GM23248 (cell line): ENCODE results near the gene NOXO1. TPM values are rescaled to one million over a fixed set of nuclear protein-coding genes. Genes with fewer than 3 reads are reported as not detected.

ENCODE experiments used
- DNase-seq: peaks from one replicate; pipeline ENCODE4 v3.0.0-alpha.2; 2015
- H2AFZ ChIP-seq: fragments of 200-600 bp; sonication (generic); 2 replicates; pipeline ENCODE4 v1.6.1; 2016; ENCODE audit warnings: antibody characterized with exemption
- H3F3A ChIP-seq: fragments of 200-600 bp; sonication (generic); 2 replicates; pipeline ENCODE4 v1.6.1; 2016; ENCODE audit warnings: mild to moderate bottlenecking, antibody characterized with exemption, mixed run types; ENCODE audit not compliant: insufficient read depth
- H3K27ac ChIP-seq: fragments of 200-600 bp; sonication (generic); 2 replicates; pipeline ENCODE4 v1.5.1; 2016; ENCODE audit warnings: mild to moderate bottlenecking
- H3K27me3 ChIP-seq: fragments of 200-600 bp; sonication (generic); replicated peaks from 2 replicates; pipeline ENCODE4 v1.6.1; 2016; ENCODE audit warnings: mild to moderate bottlenecking; ENCODE audit not compliant: insufficient read depth
- H3K36me3 ChIP-seq: fragments of 200-600 bp; sonication (generic); 2 replicates; pipeline ENCODE4 v1.6.1; 2016; ENCODE audit warnings: low read depth, mild to moderate bottlenecking
- H3K4me1 ChIP-seq: fragments of 200-600 bp; sonication (generic); 2 replicates; pipeline ENCODE4 v1.6.1; 2016; ENCODE audit warnings: mild to moderate bottlenecking; ENCODE audit not compliant: insufficient read depth
- H3K4me2 ChIP-seq: fragments of 200-600 bp; sonication (generic); one replicate; pipeline ENCODE4 v1.6.1; 2016; ENCODE audit warnings: mild to moderate bottlenecking; ENCODE audit not compliant: unreplicated experiment
- H3K4me3 ChIP-seq: fragments of 200-600 bp; sonication (generic); 2 replicates; pipeline ENCODE4 v1.5.1; 2016; ENCODE audit warnings: mild to moderate bottlenecking
- H3K79me2 ChIP-seq: fragments of 200-600 bp; sonication (generic); 2 replicates; pipeline ENCODE4 v1.6.1; 2016; ENCODE audit warnings: mild to moderate bottlenecking; ENCODE audit not compliant: insufficient read depth
- H3K9ac ChIP-seq: fragments of 200-600 bp; sonication (generic); 2 replicates; pipeline ENCODE4 v1.6.1; 2016; ENCODE audit warnings: mild to moderate bottlenecking
- H3K9me2 ChIP-seq: fragments of 200-600 bp; sonication (generic); 2 replicates; pipeline ENCODE4 v1.6.1; 2016; ENCODE audit warnings: mixed run types, mild to moderate bottlenecking, moderate library complexity; ENCODE audit not compliant: insufficient read depth
- H3K9me3 ChIP-seq: fragments of 200-600 bp; sonication (generic); one replicate; pipeline ENCODE4 v1.6.1; 2017; ENCODE audit warnings: low read depth
- H4K20me1 ChIP-seq: fragments of 200-600 bp; sonication (generic); 2 replicates; pipeline ENCODE4 v1.6.0; 2016; ENCODE audit not compliant: insufficient read depth
- EZH2 ChIP-seq: fragments of 200-600 bp; sonication (generic); IDR thresholded peaks from 2 replicates; pipeline ENCODE4 v1.6.1; 2018; ENCODE audit warnings: antibody characterized with exemption, mild to moderate bottlenecking; ENCODE audit not compliant: insufficient read depth, poor library complexity, severe bottlenecking
- EZH2phosphoT487 ChIP-seq: fragments of 200-600 bp; sonication (generic); IDR thresholded peaks from 2 replicates; pipeline ENCODE4 v1.6.1; 2018; ENCODE audit warnings: antibody characterized with exemption, moderate library complexity, mild to moderate bottlenecking, low read depth; ENCODE audit not compliant: insufficient read depth
- WGBS, 2 experiments: methylation state at CpG; one replicate each; pipeline ENCODE4 v1.1.6; 2015 to 2017; ENCODE audit warnings: low lambda C conversion rate in 2 of 2, low coverage in 1 of 2; ENCODE audit errors: missing lambda C conversion rate in 2 of 2; 5-methylcytosine and 5-hydroxymethylcytosine counted together
- in situ Hi-C: fragments of 300-500 bp; cut with MboI; formaldehyde crosslinking; loops from 2 replicates; pipeline ENCODE4 v1.15.0; 2020
- polyA plus RNA-seq: library from polyadenylated mRNA; unstranded; fragments of >200 nt; fragmentation: Nextera tagmentation; extraction: Ambion mirVana; gene quantifications from 2 replicates; pipeline ENCODE4 v1.2.1, GENCODE V29; 2016
- total RNA-seq: library from RNA; depleted of rRNA; stranded (reverse); fragments of >200 nt; shearing (Covaris generic); gene quantifications from 2 replicates; pipeline ENCODE4 v1.2.3, GENCODE V29; 2014

The NOXO1 gene
- total and polyA plus RNA-seq, 2 experiments from 2014 or later, result 0.23 TPM; not detected in 1

DNA sequence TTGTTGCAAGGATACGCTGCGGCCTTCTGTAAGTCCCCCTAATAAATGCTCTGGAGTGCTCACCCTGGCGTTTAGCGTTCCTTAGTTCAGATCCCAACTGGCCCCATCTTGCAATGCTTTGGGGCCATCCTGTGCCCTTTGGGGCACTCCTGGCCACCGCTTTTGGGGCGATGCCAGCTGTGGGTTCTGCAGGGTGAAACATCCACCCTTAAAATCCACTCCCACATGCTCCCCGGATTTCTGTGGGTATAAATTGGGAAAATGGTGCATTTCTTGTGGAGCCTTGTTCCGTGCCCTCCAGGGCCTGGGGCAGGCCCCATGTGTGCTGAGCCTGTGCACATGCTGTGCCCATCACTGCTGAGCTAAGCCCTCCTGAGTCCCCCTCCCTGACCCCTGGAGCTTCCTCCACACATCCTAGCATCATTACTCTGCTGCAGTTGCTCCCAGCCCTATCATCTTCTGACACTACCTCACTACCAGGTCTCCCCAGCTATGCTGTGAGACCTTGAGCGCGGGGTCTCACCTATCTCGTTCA is 44.3 kb downstream of the NOXO1 start:
- Histone ChIP-seq H3K4me3 (no peak overlapping the region), H4K20me1 (no peaks in the 10 kb centered on the region), H3K9me2 (no peaks in the 10 kb centered on the region), H3F3A (no peaks in the 10 kb centered on the region), H3K27me3 (no peaks in the 10 kb centered on the region), H3K36me3 (no peaks in the 10 kb centered on the region; the same call in 1 of the 2 replicates), H2AFZ (no peak overlapping the region), H3K27ac (no peak overlapping the region), H3K4me1 (no peaks in the 10 kb centered on the region), H3K79me2 (no peaks in the 10 kb centered on the region), H3K9ac (no peak overlapping the region), H3K9me3 (no peaks in the 10 kb centered on the region), H3K4me2 (no peak overlapping the region)
- no peak for DNase-seq
- TF ChIP-seq EZH2, result no peak
- no peak for TF ChIP-seq EZH2phosphoT487
- in situ Hi-C loops, result no loop called here
- 93% methylated on average over 11 of the region's 11 CpGs for WGBS, 2 experiments

GRCh38 chr16:1933097-1933661 is 48.1 kb downstream of the NOXO1 start:
- H2AFZ ChIP-seq, result no peak overlapping the region
- H3K27me3 ChIP-seq, result no peaks in the 10 kb centered on the region
- H3K36me3 ChIP-seq, result no peaks in the 10 kb centered on the region; the same call in 1 of the 2 replicates
- no peaks in the 10 kb centered on the region for H3K9me3 ChIP-seq
- no peak overlapping the region for H3K27ac ChIP-seq
- no peaks in the 10 kb centered on the region for H3F3A ChIP-seq
- in situ Hi-C loops, result no loop called here
- no peak overlapping the region for H3K4me3 ChIP-seq
- H3K4me1 ChIP-seq, result no peaks in the 10 kb centered on the region
- H4K20me1 ChIP-seq, result no peaks in the 10 kb centered on the region
- H3K4me2 ChIP-seq, result no peak overlapping the region
- DNase-seq, result no peak
- H3K9ac ChIP-seq, result no peak overlapping the region
- H3K79me2 ChIP-seq, result no peaks in the 10 kb centered on the region
- WGBS, 2 experiments, result 50 to 57% methylated on average over 23 of the region's 23 CpGs
- no peak for TF ChIP-seq EZH2
- TF ChIP-seq EZH2phosphoT487, result no peak
- no peaks in the 10 kb centered on the region for H3K9me2 ChIP-seq

DNA sequence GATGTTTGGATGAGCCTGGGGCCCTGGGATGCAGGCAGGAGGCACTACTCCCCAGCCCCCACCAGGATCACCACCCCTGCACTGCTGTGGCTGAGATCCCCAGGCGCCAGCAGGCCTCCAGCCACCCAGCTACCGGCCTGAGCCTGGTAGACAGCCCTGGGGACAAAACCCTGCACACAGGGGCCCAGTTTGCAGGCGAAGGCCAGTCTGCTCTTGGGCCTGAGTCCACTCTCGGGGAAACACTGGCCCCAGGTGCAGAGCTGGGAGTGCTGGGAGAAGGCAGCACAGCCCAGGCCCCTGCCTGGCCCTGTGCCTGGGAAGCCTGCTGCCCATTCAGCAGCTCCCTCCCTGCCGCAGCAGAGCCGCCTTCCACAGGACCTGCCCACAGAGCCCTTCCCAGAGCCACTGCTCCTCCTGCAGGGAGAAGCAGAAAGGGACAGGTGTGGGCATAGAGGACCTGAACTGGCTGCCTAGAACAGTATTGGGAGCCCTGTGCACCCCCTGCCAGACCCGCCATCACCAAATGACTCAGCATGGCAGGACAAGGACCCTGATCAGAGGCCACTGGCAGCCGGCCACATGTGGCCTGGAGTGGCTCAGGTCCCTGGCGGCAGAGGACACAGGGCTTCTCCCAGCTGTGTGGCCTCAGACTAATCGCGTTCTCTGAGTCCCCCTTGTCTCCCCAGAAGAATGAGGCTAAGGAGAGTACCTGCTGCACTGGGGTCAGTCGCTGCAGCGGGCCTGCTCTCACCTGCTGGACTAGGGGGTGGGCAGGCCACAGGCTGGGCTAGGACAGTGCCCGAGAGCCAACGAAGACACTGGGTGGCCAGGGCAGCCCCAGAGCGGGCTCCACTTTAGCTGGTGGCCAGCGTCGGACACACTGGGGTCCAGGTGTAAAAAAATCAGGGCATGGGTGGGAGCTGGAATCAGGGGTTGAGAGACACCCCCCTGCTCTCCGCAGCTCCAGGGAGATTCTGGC is 48.9 kb downstream of the NOXO1 start:
- H3K9me3 ChIP-seq, result no peaks in the 10 kb centered on the region
- no peaks in the 10 kb centered on the region for H4K20me1 ChIP-seq
- no peak for DNase-seq
- no peak for TF ChIP-seq EZH2phosphoT487
- no peak for TF ChIP-seq EZH2
- H3K4me3 ChIP-seq, result no peak overlapping the region
- WGBS, 2 experiments, result 70 to 72% methylated on average over 19 of the region's 19 CpGs
- no peak overlapping the region for H3K4me2 ChIP-seq
- no peaks in the 10 kb centered on the region for H3K9me2 ChIP-seq
- H3K27me3 ChIP-seq, result no peaks in the 10 kb centered on the region
- in situ Hi-C loops, result no loop called here
- H3K27ac ChIP-seq, result no peak overlapping the region
- no peak overlapping the region for H2AFZ ChIP-seq
- H3F3A ChIP-seq, result no peaks in the 10 kb centered on the region
- no peak overlapping the region for H3K9ac ChIP-seq
- H3K4me1 ChIP-seq, result no peaks in the 10 kb centered on the region
- H3K36me3 ChIP-seq, result no peaks in the 10 kb centered on the region
- H3K79me2 ChIP-seq, result no peaks in the 10 kb centered on the region

GRCh38 chr16:1930338-1930720 is 50.9 kb downstream of the NOXO1 start:
- H3K27ac ChIP-seq, result no peak overlapping the region
- H3F3A ChIP-seq, result no peaks in the 10 kb centered on the region
- no peaks in the 10 kb centered on the region for H3K36me3 ChIP-seq
- H3K4me1 ChIP-seq, result no peaks in the 10 kb centered on the region
- no peaks in the 10 kb centered on the region for H3K79me2 ChIP-seq
- H3K27me3 ChIP-seq, result no peaks in the 10 kb centered on the region
- H2AFZ ChIP-seq, result no peak overlapping the region
- in situ Hi-C loops, result no loop called here
- no peak overlapping the region for H3K4me2 ChIP-seq
- H3K9ac ChIP-seq, result no peak overlapping the region
- no peak for DNase-seq
- 53 to 72% methylated on average over 6 to 10 of the region's 10 CpGs for WGBS, 2 experiments
- TF ChIP-seq EZH2phosphoT487 (no peak), EZH2 (no peak)
- H4K20me1 ChIP-seq, result no peaks in the 10 kb centered on the region
- H3K9me2 ChIP-seq, result no peaks in the 10 kb centered on the region
- H3K9me3 ChIP-seq, result no peaks in the 10 kb centered on the region
- H3K4me3 ChIP-seq, result no peak overlapping the region
